Esophagus squamous epithelium (tissue), 5 donors: Measurements from ENCODE around the gene DEF6. TPM values are rescaled to one million over a fixed set of nuclear protein-coding genes. Genes with fewer than 3 reads are reported as not detected.

Experiments used
- DNase-seq: peaks from one replicate; lab custom pipeline; 2025; lab: John Stamatoyannopoulos, UW
- H3K27ac ChIP-seq, 4 donors: fragments of 200-600 bp; sonication (generic); one replicate each; pipeline ENCODE4 v1.5.1; 2016 to 2019; ENCODE audit warnings: mild to moderate bottlenecking in 1 of 4
- H3K27me3 ChIP-seq, 4 donors: fragments of 200-600 bp; sonication (generic); 1 replicate in 3 of 4; 2 replicates in 1 of 4; pipeline versions ENCODE4 v1.5.1 to v1.6.0; 2017 to 2021; ENCODE audit warnings: antibody characterized with exemption in 1 of 4
- H3K36me3 ChIP-seq, 3 donors: fragments of 200-600 bp; sonication (generic); one replicate each; pipeline ENCODE4 v1.5.1; 2016 to 2019
- H3K4me1 ChIP-seq, 3 donors: fragments of 200-600 bp; sonication (generic); one replicate each; pipeline ENCODE4 v1.5.1; 2017 to 2019
- H3K4me3 ChIP-seq, 4 donors: fragments of 200-600 bp; sonication (generic); 1 replicate in 3 of 4; 2 replicates in 1 of 4; pipeline ENCODE4 v1.5.1; 2016 to 2019; ENCODE audit warnings: mild to moderate bottlenecking in 2 of 4, moderate library complexity in 1 of 4
- H3K9me3 ChIP-seq, 3 donors: fragments of 200-600 bp; sonication (generic); one replicate each; pipeline ENCODE4 v1.5.1; 2016 to 2019
- CTCF ChIP-seq, 6 experiments: fragments of 450-650 bp in 4 of 6; fragments of 200-600 bp in 2 of 6; sonication (generic) in 2 of 6; IDR thresholded peaks; one replicate each; pipeline ENCODE4 v1.5.1; 2016 to 2019; ENCODE audit warnings: antibody characterized with exemption in 6 of 6, mild to moderate bottlenecking in 4 of 6, moderate library complexity in 4 of 6
- POLR2A ChIP-seq, 4 donors: fragments of 450-650 bp; IDR thresholded peaks; one replicate each; pipeline ENCODE4 v1.6.1; 2017; ENCODE audit warnings: antibody characterized with exemption in 4 of 4, mild to moderate bottlenecking in 4 of 4, moderate library complexity in 3 of 4
- WGBS, 2 donors: methylation state at CpG; one replicate each; pipeline ENCODE4 v1.1.5; 2018; 5-methylcytosine and 5-hydroxymethylcytosine counted together
- intact Hi-C: fragments of 100-400 bp; cut with DNase I; formaldehyde crosslinking; loops from one replicate; pipeline ENCODE4 v1.15.0; 2022
- total RNA-seq, 4 donors: library from RNA; depleted of rRNA; stranded (reverse); fragments of >200 nt; gene quantifications; one replicate each; pipeline ENCODE4 v1.1.0, GENCODE V29; 2016
- donor health status: DM: yes; HTN: yes; CAD: no.

DEF6 gene
- total RNA-seq, 4 donors from 2014 or later: 20.5 to 38.0 (median 25.2) TPM

- peaks cover 0 to 27% (median 0%) of the 10 kb centered on the region in 3 donors for H3K36me3 ChIP-seq
- H3K4me3 ChIP-seq: no peak overlapping the region
- intact Hi-C loops: no loop called here
- H3K27ac ChIP-seq: peak overlapping the region in 2 of 4 donors; percentile 16 to 25
- TF ChIP-seq CTCF (IDR thresholded peaks at IDR 0.05): no peak
- TF ChIP-seq POLR2A (IDR thresholded peaks at IDR 0.05): no peak
- no peaks in the 10 kb centered on the region for H3K9me3 ChIP-seq
- no peaks in the 10 kb centered on the region for H3K27me3 ChIP-seq
- 4 to 29% methylated on average over 1 to 2 of the region's 2 CpGs for WGBS, 2 donors
- H3K4me1 ChIP-seq: peaks cover 13 to 38% (median 15%) of the 10 kb centered on the region in 3 donors
- DNase-seq: no peak
Observed at GRCh38 chr6:35359744-35360348, 62.2 kb downstream of the DEF6 start.

GRCh38 chr6:35360349-35361138, 62.9 kb downstream of the DEF6 start:
- Histone ChIP-seq H3K27me3 (no peaks in the 10 kb centered on the region), H3K9me3 (no peaks in the 10 kb centered on the region), H3K36me3 (peaks cover 0 to 22% (median 0%) of the 10 kb centered on the region in 3 donors), H3K4me1 (peaks cover 13 to 38% (median 15%) of the 10 kb centered on the region in 3 donors), H3K4me3 (no peak overlapping the region), H3K27ac (peak overlapping the region in 2 of 4 donors; percentile 16 to 25)
- intact Hi-C loops: no loop called here
- no peak for DNase-seq
- 61 to 66% methylated on average over 5 to 7 of the region's 8 CpGs for whole genome bisulfite sequencing, 2 donors
- TF ChIP-seq POLR2A (IDR thresholded peaks at IDR 0.05) (no peak), CTCF (IDR thresholded peaks at IDR 0.05) (no peak)

- H3K27ac ChIP-seq: no peak overlapping the region
- H3K27me3 ChIP-seq: no peaks in the 10 kb centered on the region
- TF ChIP-seq POLR2A (IDR thresholded peaks at IDR 0.05): no peak
- no peak for TF ChIP-seq CTCF (IDR thresholded peaks at IDR 0.05)
- H3K9me3 ChIP-seq: no peaks in the 10 kb centered on the region
- peaks cover 0 to 5% (median 0%) of the 10 kb centered on the region in 3 donors for H3K36me3 ChIP-seq
- intact Hi-C loops: no loop called here
- H3K4me1 ChIP-seq: peaks cover 13 to 38% (median 15%) of the 10 kb centered on the region in 3 donors
- 91 to 100% methylated on average over 2 of the region's 2 CpGs for WGBS, 2 donors
- DNase-seq: no peak
- no peak overlapping the region for H3K4me3 ChIP-seq
Observed at GRCh38 chr6:35362200-35362599, 64.6 kb downstream of the DEF6 start.

- no peak for DNase-seq
- Histone ChIP-seq H3K27me3 (no peaks in the 10 kb centered on the region), H3K9me3 (no peaks in the 10 kb centered on the region), H3K36me3 (no peaks in the 10 kb centered on the region), H3K4me1 (peaks cover 15 to 38% (median 17%) of the 10 kb centered on the region in 3 donors), H3K4me3 (no peak overlapping the region), H3K27ac (no peak overlapping the region)
- intact Hi-C loops: no loop called here
- no peak for TF ChIP-seq POLR2A (IDR thresholded peaks at IDR 0.05)
- no peak for TF ChIP-seq CTCF (IDR thresholded peaks at IDR 0.05)
- 85 to 95% methylated on average over 4 to 8 of the region's 10 CpGs for WGBS, 2 donors
Observed at GRCh38 chr6:35363293-35363750, 65.7 kb downstream of the DEF6 start.
